Type B pancreatic cell (in vitro differentiated cells): ENCODE data around the gene SFXN5. TPM values are rescaled to one million over a fixed set of nuclear protein-coding genes. Genes with fewer than 3 reads are reported as not detected.

Experiments
- DNase-seq: peaks from one replicate; pipeline ENCODE4 v3.0.0; 2021; ENCODE audit warnings: mixed read lengths; ENCODE audit not compliant: unreplicated experiment; ENCODE audit errors: extremely low spot score
- H3K27ac Mint-ChIP-seq: 2 replicates; pipeline ENCODE4 v1.8.0; 2021; ENCODE audit warnings: mild to moderate bottlenecking, mixed read lengths
- H3K27me3 Mint-ChIP-seq: 2 replicates; pipeline ENCODE4 v1.8.0; 2021; ENCODE audit warnings: mixed read lengths
- H3K36me3 Mint-ChIP-seq: 2 replicates; pipeline ENCODE4 v1.8.0; 2021; ENCODE audit warnings: mixed read lengths
- H3K4me1 Mint-ChIP-seq: one replicate; pipeline ENCODE4 v1.8.0; 2021; ENCODE audit warnings: mixed read lengths; ENCODE audit not compliant: unreplicated experiment
- H3K4me3 Mint-ChIP-seq: 2 replicates; pipeline ENCODE4 v1.8.0; 2021; ENCODE audit warnings: mild to moderate bottlenecking, mixed read lengths
- H3K9me3 Mint-ChIP-seq: 2 replicates; pipeline ENCODE4 v1.8.0; 2021; ENCODE audit warnings: mixed read lengths
- total RNA-seq: library from RNA; stranded (reverse); gene quantifications from 2 replicates; pipeline ENCODE4 v1.2.1, GENCODE V29; 2021; ENCODE audit warnings: low replicate concordance
- TF ChIP-seq, protein P1 (sequence below): fragments of 200-600 bp; sonication (generic); conservative IDR thresholded peaks from 2 replicates; pipeline ENCODE4 v1.5.0; 2021; ENCODE audit warnings: antibody characterized with exemption, mild to moderate bottlenecking

SFXN5 gene
- total RNA-seq, 1 donor from 2014 or later = 27.3 TPM

DNA sequence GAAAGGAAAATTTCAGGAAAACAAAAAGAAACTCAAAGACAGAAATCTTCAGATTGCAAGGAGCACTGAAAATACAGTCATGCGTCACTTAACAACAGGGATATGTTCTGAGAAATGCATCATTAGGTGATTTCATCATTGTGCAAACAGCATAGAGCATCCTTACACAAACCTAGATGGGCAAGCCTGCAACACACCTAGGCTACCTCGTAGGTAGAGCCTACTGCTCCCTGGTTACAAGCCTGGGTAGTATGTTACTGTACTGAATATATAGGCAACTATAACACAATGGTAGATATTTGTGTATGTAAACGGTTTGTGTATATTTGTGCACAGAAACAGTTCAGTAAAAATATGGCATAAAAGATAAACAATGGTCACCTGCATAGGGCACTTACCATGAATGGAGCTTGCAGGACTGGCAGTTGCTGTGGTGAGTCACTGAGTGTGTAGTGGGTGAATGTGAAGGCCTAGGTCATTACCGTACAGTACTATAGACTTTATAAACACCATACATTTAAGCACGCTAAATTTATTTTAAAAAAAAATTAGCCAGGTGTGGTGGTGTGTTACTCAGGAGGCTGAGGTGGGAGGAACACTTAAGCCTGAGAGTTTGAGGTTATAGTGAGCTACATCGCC lies 33.4 kb downstream of the SFXN5 start:
- no peak overlapping the region for H3K4me3 Mint-ChIP-seq
- TF ChIP-seq, protein P1, sequence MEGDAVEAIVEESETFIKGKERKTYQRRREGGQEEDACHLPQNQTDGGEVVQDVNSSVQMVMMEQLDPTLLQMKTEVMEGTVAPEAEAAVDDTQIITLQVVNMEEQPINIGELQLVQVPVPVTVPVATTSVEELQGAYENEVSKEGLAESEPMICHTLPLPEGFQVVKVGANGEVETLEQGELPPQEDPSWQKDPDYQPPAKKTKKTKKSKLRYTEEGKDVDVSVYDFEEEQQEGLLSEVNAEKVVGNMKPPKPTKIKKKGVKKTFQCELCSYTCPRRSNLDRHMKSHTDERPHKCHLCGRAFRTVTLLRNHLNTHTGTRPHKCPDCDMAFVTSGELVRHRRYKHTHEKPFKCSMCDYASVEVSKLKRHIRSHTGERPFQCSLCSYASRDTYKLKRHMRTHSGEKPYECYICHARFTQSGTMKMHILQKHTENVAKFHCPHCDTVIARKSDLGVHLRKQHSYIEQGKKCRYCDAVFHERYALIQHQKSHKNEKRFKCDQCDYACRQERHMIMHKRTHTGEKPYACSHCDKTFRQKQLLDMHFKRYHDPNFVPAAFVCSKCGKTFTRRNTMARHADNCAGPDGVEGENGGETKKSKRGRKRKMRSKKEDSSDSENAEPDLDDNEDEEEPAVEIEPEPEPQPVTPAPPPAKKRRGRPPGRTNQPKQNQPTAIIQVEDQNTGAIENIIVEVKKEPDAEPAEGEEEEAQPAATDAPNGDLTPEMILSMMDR = no peak
- H3K9me3 Mint-ChIP-seq = no peaks in the 10 kb centered on the region
- DNase-seq = no peak
- H3K4me1 Mint-ChIP-seq = no peaks in the 10 kb centered on the region
- peaks cover 3% of the 10 kb centered on the region for H3K36me3 Mint-ChIP-seq
- no peaks in the 10 kb centered on the region for H3K27me3 Mint-ChIP-seq
- H3K27ac Mint-ChIP-seq = no peak overlapping the region

DNA sequence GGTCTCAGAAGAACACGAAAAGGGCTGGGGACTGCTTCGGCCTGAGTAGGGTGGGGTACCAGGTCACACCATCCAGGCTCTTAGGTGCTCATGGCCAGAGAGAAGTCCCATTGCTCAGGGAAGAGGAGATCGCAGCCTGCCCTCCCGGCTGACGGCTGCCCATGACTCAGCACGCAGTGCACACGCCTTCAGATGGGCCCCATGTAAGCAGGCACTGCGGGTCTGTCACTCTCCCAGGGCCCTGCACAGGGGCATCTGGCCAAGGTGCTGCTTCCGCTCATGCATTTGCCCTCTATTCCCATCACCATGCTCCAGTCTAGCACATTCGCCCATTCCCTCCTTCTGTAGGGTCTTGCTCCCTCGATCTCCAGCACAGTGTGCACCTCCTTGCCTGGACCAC lies 34.7 kb downstream of the SFXN5 start:
- Mint-ChIP-seq H3K4me1 (peaks cover 6% of the 10 kb centered on the region), H3K27ac (peak overlapping the region; percentile 18), H3K27me3 (no peaks in the 10 kb centered on the region), H3K9me3 (no peaks in the 10 kb centered on the region), H3K4me3 (no peak overlapping the region), H3K36me3 (peaks cover 3% of the 10 kb centered on the region)
- no peak for DNase-seq
- TF ChIP-seq, protein P1 = no peak

DNA sequence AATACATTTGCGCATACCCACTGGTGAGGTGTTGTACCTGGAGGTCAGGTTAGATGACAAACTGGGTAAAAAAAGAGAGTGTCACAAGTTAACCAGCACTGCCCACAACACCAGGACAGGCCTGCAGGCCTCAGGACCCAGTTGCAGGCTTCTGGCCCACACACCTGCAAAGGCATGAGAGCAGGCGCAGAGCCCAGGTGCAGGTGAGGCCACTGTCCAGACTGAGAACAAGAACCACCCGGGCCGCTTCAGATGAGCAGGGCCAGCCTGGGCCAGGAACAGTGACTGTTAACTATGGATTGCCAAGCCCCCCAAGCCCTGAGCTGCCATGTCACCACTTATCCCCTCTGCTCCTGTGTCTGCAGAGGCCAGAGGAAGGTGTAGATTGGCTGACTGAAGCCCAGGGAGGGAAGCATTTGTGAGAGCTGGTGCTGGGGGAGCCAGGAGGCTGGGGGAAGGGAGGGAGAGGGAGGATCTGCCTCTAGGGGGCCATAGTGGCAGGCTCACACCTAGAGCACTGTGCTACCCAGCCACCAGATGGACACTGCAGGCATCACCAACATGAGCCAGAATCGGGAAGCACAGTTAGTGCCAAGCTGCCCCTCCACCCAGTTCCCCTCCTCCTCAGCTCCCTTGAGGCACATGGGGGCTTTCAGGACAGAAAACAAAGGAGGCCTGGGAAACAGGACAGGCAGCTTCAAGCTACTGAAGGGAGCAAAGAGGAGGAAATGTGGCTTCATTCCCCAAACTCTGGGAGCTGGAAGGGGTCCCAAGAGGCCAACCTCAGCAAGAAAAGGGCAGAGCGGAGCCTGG lies 35.4 kb downstream of the SFXN5 start:
- Mint-ChIP-seq H3K4me3 (no peak overlapping the region), H3K27me3 (no peaks in the 10 kb centered on the region), H3K27ac (no peak overlapping the region), H3K4me1 (peaks cover 6% of the 10 kb centered on the region), H3K9me3 (no peaks in the 10 kb centered on the region), H3K36me3 (peaks cover 3% of the 10 kb centered on the region)
- DNase-seq = no peak
- TF ChIP-seq, protein P1 = peak; percentile 15

DNA sequence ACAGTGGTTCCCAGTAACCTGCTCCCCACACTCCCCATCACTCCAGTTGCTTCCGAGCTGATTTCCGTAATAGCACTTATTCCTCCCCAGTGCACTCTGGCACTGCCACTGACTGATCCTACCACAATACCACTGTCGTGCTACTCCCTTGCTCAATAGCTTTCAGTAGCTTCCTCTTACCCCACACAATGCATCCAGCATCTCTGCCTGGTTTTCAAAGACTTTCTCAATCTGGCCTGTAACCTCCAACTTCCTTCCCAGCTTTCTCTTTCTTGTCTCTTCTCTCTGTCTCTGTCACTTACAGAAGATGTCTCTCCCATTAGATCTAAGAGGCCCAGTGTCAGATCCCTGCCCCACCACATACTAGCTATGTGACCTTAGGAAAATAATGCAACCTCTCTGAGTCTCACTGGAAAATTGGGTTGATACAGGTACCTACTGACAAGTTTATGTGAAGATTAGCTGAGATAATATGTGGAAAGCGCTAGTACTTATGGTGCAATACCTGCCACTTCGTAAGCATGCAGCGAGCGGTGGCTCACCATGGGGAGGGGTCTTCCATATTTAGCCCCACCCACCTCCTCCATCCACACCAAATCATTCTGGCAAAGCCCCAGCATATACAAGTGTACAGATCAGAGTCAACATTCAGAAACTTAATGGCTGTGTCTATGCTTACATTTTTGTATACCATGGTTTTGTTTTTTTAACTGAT lies 36.7 kb downstream of the SFXN5 start:
- H3K27me3 Mint-ChIP-seq = no peaks in the 10 kb centered on the region

DNA sequence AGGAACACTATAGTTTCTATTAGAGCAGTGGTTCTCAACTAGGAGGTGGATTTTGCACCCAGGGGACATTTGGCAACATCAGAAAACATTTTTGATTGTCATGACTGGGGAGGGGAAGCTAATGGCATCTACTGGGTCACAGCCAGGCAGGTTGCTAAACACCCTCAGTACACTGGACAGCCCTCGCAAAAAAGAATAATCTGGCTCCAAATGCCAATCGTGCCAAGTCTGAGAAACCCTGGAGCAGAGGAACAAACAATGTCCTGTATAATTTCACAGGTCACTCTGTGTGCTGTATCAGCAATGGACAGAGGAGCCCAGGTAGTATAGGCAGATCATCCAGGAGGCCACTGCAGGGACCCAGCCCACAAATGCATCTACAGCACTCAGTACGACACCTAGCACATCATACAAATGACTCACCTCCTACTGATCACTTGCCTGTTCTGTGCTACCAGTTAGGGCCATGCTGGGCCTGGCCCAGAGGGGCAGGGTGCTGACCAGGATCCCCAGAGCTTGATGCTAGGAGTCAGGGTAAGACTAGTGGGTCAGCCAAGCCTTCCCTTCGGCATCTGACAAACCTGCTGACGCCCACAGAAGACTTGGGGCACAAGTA lies 37.6 kb downstream of the SFXN5 start:
- no peak overlapping the region for H3K27ac Mint-ChIP-seq
- no peaks in the 10 kb centered on the region for H3K9me3 Mint-ChIP-seq

More for the DNA sequence above, 36.7 kb downstream of the SFXN5 start:
- no peak for DNase-seq
- TF ChIP-seq, protein P1 = no peak
- H3K4me3 Mint-ChIP-seq = no peak overlapping the region
- no peaks in the 10 kb centered on the region for H3K9me3 Mint-ChIP-seq
- H3K27ac Mint-ChIP-seq = no peak overlapping the region
- peaks cover 6% of the 10 kb centered on the region for H3K4me1 Mint-ChIP-seq
- H3K36me3 Mint-ChIP-seq = peaks cover 3% of the 10 kb centered on the region

More for the DNA sequence above, 37.6 kb downstream of the SFXN5 start:
- H3K4me1 Mint-ChIP-seq = peaks cover 6% of the 10 kb centered on the region
- no peak overlapping the region for H3K4me3 Mint-ChIP-seq
- H3K36me3 Mint-ChIP-seq = peaks cover 3% of the 10 kb centered on the region
- TF ChIP-seq, protein P1 = no peak
- DNase-seq = no peak
- no peaks in the 10 kb centered on the region for H3K27me3 Mint-ChIP-seq
